Body of pancreas (tissue), 4 donors: Measurements from ENCODE around the gene GAL. TPM values are rescaled to one million over a fixed set of nuclear protein-coding genes. Genes with fewer than 3 reads are reported as not detected.

Experiments
- ATAC-seq: fragments of 150-250 bp; one replicate; pipeline ENCODE4 v1.9.1; 2016
- DNase-seq, 4 donors: peaks; one replicate each; pipeline ENCODE4 v3.0.0-alpha.2; 2019
- H3K27ac ChIP-seq, 4 donors: fragments of 200-600 bp; sonication (generic); 1 replicate in 3 of 4; 2 replicates in 1 of 4; pipeline versions ENCODE4 v1.5.1 to v1.6.1; 2016 to 2019; ENCODE audit warnings: mild to moderate bottlenecking in 1 of 4, mixed read lengths in 1 of 4, moderate library complexity in 1 of 4
- H3K27me3 ChIP-seq, 2 donors: fragments of 200-600 bp; sonication (generic); one replicate each; pipeline ENCODE4 v1.6.0; 2016; ENCODE audit warnings: mild to moderate bottlenecking in 1 of 2
- H3K36me3 ChIP-seq, 2 donors: fragments of 200-600 bp; sonication (generic); replicated peaks in 1 of 2; 2 replicates each; pipeline ENCODE4 v1.5.1; 2016; ENCODE audit warnings: low read depth in 2 of 2; ENCODE audit not compliant: insufficient read depth in 1 of 2
- H3K4me1 ChIP-seq: fragments of 200-600 bp; sonication (generic); one replicate; pipeline ENCODE4 v1.6.0; 2016
- H3K4me3 ChIP-seq, 2 donors: fragments of 200-600 bp; sonication (generic); 1 replicate in 1 of 2; 2 replicates in 1 of 2; pipeline ENCODE4 v1.5.1; 2016 to 2019
- H3K9me3 ChIP-seq, 3 donors: fragments of 200-600 bp; sonication (generic); 1 replicate in 2 of 3; 2 replicates in 1 of 3; pipeline ENCODE4 v1.5.1; 2016
- POLR2A ChIP-seq, 3 donors: fragments of 450-650 bp; IDR thresholded peaks; one replicate each; pipeline ENCODE4 v1.6.1; 2016; ENCODE audit warnings: antibody characterized with exemption in 3 of 3, mild to moderate bottlenecking in 2 of 3
- WGBS, 2 donors: methylation state at CpG; one replicate each; pipeline ENCODE4 v1.1.5; 2017; 5-methylcytosine and 5-hydroxymethylcytosine counted together
- intact Hi-C: fragments of 100-400 bp; cut with DNase I; formaldehyde crosslinking; loops from one replicate; pipeline ENCODE4 v1.15.1; 2023
- total RNA-seq, 2 donors: library from RNA; depleted of rRNA; stranded (reverse); fragments of >200 nt; gene quantifications; one replicate each; pipeline ENCODE4 v1.1.0, GENCODE V29; 2016
- TF ChIP-seq, protein P1 (sequence below), 7 experiments: fragments of 450-650 bp in 4 of 7; fragments of 200-600 bp in 3 of 7; sonication (generic) in 3 of 7; IDR thresholded peaks; one replicate each; pipeline ENCODE4 v1.5.1; 2016 to 2019; ENCODE audit warnings: antibody characterized with exemption in 7 of 7

Gene GAL
- total RNA-seq, 2 donors from 2014 or later, result 3.4 to 5.9 TPM

DNA sequence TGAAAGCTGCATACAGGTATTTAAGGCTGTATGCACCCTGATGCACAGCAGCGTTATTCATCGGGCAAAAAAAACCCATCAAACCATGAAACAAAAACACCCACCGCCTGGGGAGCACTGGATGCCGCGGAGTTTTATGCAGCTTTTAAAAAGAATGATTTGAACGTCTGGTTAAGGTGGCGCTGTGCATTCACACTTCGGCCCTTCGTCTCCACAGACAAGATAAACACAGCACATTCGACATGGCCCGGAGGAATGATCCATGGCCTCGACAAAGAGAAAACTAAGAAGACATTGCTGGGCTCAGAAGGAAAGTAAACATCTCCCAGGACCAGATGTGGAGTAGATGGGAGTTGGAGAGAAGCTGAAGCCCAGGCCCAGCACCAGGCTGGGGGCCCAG lies 40.8 kb upstream of the GAL start:
- no peaks in the 10 kb centered on the region for H3K4me1 ChIP-seq
- no peak overlapping the region for H3K4me3 ChIP-seq
- DNase-seq, result no peak
- no peaks in the 10 kb centered on the region for H3K36me3 ChIP-seq
- intact Hi-C loops, result no loop called here
- no peaks in the 10 kb centered on the region for H3K27me3 ChIP-seq
- TF ChIP-seq, protein P1, sequence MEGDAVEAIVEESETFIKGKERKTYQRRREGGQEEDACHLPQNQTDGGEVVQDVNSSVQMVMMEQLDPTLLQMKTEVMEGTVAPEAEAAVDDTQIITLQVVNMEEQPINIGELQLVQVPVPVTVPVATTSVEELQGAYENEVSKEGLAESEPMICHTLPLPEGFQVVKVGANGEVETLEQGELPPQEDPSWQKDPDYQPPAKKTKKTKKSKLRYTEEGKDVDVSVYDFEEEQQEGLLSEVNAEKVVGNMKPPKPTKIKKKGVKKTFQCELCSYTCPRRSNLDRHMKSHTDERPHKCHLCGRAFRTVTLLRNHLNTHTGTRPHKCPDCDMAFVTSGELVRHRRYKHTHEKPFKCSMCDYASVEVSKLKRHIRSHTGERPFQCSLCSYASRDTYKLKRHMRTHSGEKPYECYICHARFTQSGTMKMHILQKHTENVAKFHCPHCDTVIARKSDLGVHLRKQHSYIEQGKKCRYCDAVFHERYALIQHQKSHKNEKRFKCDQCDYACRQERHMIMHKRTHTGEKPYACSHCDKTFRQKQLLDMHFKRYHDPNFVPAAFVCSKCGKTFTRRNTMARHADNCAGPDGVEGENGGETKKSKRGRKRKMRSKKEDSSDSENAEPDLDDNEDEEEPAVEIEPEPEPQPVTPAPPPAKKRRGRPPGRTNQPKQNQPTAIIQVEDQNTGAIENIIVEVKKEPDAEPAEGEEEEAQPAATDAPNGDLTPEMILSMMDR (IDR thresholded peaks at IDR 0.05), result no peak
- TF ChIP-seq POLR2A (IDR thresholded peaks at IDR 0.05), result no peak
- 20 to 39% methylated on average over 12 of the region's 12 CpGs for WGBS, 2 donors
- ATAC-seq, result no peak
- peaks cover 0 to 9% (median 0%) of the 10 kb centered on the region in 3 donors for H3K9me3 ChIP-seq
- H3K27ac ChIP-seq, result no peak overlapping the region

DNA sequence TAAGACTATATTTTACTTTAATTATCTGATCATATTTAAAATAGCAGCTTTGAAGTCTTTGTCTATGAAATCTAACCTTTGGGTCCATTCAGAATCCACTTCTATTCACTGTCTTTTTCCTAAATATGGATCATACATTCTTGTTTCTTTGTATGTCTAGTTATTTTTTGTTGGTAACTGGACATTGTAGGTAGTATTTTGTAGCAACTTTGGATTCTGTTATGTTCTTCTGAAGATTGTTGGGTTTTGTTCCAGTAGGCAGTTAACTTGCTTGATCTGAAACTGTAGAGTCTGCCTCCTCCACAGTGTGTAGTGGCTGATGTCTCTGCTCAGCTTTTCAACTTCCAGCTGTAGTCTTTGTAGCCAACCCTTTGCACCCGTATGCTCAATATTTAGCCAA lies 37.5 kb upstream of the GAL start:
- intact Hi-C loops, result no loop called here
- DNase-seq, result no peak
- H3K27me3 ChIP-seq, result no peaks in the 10 kb centered on the region
- no peak for TF ChIP-seq POLR2A (IDR thresholded peaks at IDR 0.05)
- TF ChIP-seq, protein P1 (IDR thresholded peaks at IDR 0.05), result no peak
- no peaks in the 10 kb centered on the region for H3K4me1 ChIP-seq
- no peak overlapping the region for H3K27ac ChIP-seq
- H3K36me3 ChIP-seq, result no peaks in the 10 kb centered on the region
- H3K9me3 ChIP-seq, result peaks cover 0 to 9% (median 0%) of the 10 kb centered on the region in 3 donors
- ATAC-seq, result no peak
- H3K4me3 ChIP-seq, result no peak overlapping the region
- WGBS, 2 donors, result 80 to 94% methylated on average over 1 of the region's 1 CpG

DNA sequence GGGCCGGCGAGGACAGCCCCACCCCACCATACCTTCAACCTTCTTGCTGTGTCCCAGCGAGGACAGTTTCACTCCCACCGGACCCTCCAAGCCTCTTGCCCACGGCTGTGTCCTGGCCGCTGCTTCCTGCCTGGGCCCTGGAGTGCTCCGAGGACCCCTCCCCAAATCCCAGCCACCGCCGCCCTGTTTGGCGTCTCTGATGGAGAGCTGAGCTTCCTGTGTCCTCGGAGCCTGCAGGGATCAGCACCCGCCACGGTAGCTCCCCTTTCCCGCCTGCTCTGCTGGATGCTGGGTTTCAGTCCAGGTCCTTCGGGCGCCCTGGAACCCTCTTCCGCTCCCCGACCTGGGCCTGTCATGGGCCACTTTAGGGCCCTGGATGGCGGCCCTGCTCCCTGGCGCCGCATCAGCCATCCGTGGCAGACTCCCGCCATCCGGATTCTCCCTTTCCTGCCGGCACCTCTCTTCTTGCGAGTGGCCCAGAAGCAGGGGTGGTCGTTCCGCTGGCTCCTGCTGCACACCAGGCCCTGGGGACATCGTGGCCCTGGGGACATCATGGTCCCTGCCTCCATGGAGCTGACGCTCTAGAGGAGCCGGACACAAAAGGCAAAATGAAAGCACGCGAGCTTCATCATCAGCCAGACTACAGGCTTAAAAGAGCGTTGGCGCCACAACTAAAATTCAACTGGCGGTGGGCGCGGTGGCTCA lies 34.3 kb upstream of the GAL start:
- Histone ChIP-seq H3K36me3 (no peaks in the 10 kb centered on the region), H3K4me3 (no peak overlapping the region), H3K9me3 (peaks cover 0 to 9% (median 0%) of the 10 kb centered on the region in 3 donors), H3K4me1 (no peaks in the 10 kb centered on the region), H3K27me3 (no peaks in the 10 kb centered on the region), H3K27ac (no peak overlapping the region)
- TF ChIP-seq, protein P1 (IDR thresholded peaks at IDR 0.05), result no peak
- no peak for TF ChIP-seq POLR2A (IDR thresholded peaks at IDR 0.05)
- DNase-seq (no peak), ATAC-seq (no peak)
- intact Hi-C loops, result no loop called here
- 65 to 73% methylated on average over 25 to 38 of the region's 38 CpGs for WGBS, 2 donors

DNA sequence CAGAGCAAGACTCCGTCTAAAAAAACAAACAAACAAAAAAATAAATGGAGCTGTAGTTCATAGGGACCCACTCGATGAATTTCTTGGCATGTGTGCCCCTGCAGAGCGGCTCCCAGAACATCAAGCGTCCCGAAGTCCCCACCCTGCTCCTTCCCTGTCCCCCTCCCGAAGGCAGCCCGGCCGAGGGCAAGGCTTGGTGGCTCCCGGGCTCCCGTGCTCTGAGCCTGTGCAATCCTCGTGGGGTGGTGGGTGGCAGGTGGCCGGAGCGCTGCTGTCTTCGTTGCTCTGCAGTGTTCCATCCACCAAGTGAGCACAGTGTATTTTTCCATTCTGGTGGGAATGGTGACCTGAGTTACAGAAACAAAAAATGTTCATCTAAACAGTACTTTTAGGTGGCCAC lies 33.5 kb upstream of the GAL start:
- 73 to 79% methylated on average over 6 to 14 of the region's 14 CpGs for WGBS, 2 donors
- TF ChIP-seq, protein P1 (IDR thresholded peaks at IDR 0.05), result no peak
- TF ChIP-seq POLR2A (IDR thresholded peaks at IDR 0.05), result no peak
- Histone ChIP-seq H3K4me3 (no peak overlapping the region), H3K27ac (no peak overlapping the region), H3K4me1 (no peaks in the 10 kb centered on the region), H3K36me3 (no peaks in the 10 kb centered on the region), H3K9me3 (peaks cover 0 to 13% (median 0%) of the 10 kb centered on the region in 3 donors), H3K27me3 (no peaks in the 10 kb centered on the region)
- intact Hi-C loops, result no loop called here
- DNase-seq, result no peak
- no peak for ATAC-seq
